Measurements from ENCODE around the gene CEP350. TPM values are rescaled to one million over a fixed set of nuclear protein-coding genes. Genes with fewer than 3 reads are reported as not detected.

Gene CEP350
- total RNA-seq, 4 donors from 2014 or later: 40.0 to 60.3 (median 57.3) TPM

GRCh38 chr1:179929955-179930798 lies 24.4 kb upstream of the CEP350 start:
- Histone ChIP-seq H3K36me3 (no peaks in the 10 kb centered on the region), H3K27me3 (no peaks in the 10 kb centered on the region), H3K4me3 (no peak overlapping the region), H3K9me3 (no peaks in the 10 kb centered on the region), H3K27ac (no peak overlapping the region), H3K4me1 (peaks cover 0 to 6% (median 0%) of the 10 kb centered on the region in 4 donors)
- in situ Hi-C loops (cut with MboI; ENCODE audit: low pct_ligation_motif_present in 1 of 4, low pct_unique_long_range_greater_than_20kb in 1 of 4, low sequenced_read_pairs in 3 of 4): no loop called here
- TF ChIP-seq POLR2A (IDR thresholded peaks at IDR 0.05) (no peak), EP300 (IDR thresholded peaks at IDR 0.05; ENCODE audit: low read depth) (no peak), POLR2AphosphoS5 (IDR thresholded peaks at IDR 0.05) (no peak), CTCF (IDR thresholded peaks at IDR 0.05) (no peak)
- DNase-seq: no peak
- 32% methylated on average over 2 of the region's 2 CpGs for WGBS, 2 donors (ENCODE audit: low coverage in 1 of 2)
- intact Hi-C loops (cut with DNase I; ENCODE audit: low total_unique reads): no loop called here

GRCh38 chr1:179930867-179931266 lies 23.7 kb upstream of the CEP350 start:
- 53 to 70% methylated on average over 3 of the region's 3 CpGs for WGBS, 2 donors (ENCODE audit: low coverage in 1 of 2)
- no peaks in the 10 kb centered on the region for H3K27me3 ChIP-seq
- intact Hi-C loops (cut with DNase I; ENCODE audit: low total_unique reads) (no loop called here), in situ Hi-C loops (cut with MboI; ENCODE audit: low pct_ligation_motif_present in 1 of 4, low pct_unique_long_range_greater_than_20kb in 1 of 4, low sequenced_read_pairs in 3 of 4) (no loop called here)
- H3K36me3 ChIP-seq: no peaks in the 10 kb centered on the region
- no peak overlapping the region for H3K27ac ChIP-seq
- H3K4me3 ChIP-seq: no peak overlapping the region
- no peak for TF ChIP-seq EP300 (IDR thresholded peaks at IDR 0.05; ENCODE audit: low read depth)
- no peak for TF ChIP-seq CTCF (IDR thresholded peaks at IDR 0.05)
- TF ChIP-seq POLR2AphosphoS5 (IDR thresholded peaks at IDR 0.05): no peak
- no peak for TF ChIP-seq POLR2A (IDR thresholded peaks at IDR 0.05)
- peaks cover 0 to 6% (median 0%) of the 10 kb centered on the region in 4 donors for H3K4me1 ChIP-seq
- no peaks in the 10 kb centered on the region for H3K9me3 ChIP-seq
- no peak for DNase-seq

- H3K4me1 ChIP-seq: peaks cover 0 to 6% (median 0%) of the 10 kb centered on the region in 4 donors
- TF ChIP-seq EP300 (IDR thresholded peaks at IDR 0.05; ENCODE audit: low read depth) (no peak), POLR2AphosphoS5 (IDR thresholded peaks at IDR 0.05) (no peak), POLR2A (IDR thresholded peaks at IDR 0.05) (no peak), CTCF (IDR thresholded peaks at IDR 0.05) (no peak)
- in situ Hi-C loops (cut with MboI; ENCODE audit: low pct_ligation_motif_present in 1 of 4, low pct_unique_long_range_greater_than_20kb in 1 of 4, low sequenced_read_pairs in 3 of 4) (no loop called here), intact Hi-C loops (cut with DNase I; ENCODE audit: low total_unique reads) (no loop called here)
- H3K4me3 ChIP-seq: no peak overlapping the region
- no peak for DNase-seq
- H3K27me3 ChIP-seq: no peaks in the 10 kb centered on the region
- H3K36me3 ChIP-seq: no peaks in the 10 kb centered on the region
- no peak overlapping the region for H3K27ac ChIP-seq
- no peaks in the 10 kb centered on the region for H3K9me3 ChIP-seq
- 88 to 100% methylated on average over 2 of the region's 2 CpGs for WGBS, 2 donors (ENCODE audit: low coverage in 1 of 2)
Observed at GRCh38 chr1:179933219-179933618, 21.4 kb upstream of the CEP350 start.

- 64 to 78% methylated on average over 1 of the region's 1 CpG for WGBS, 2 donors (ENCODE audit: low coverage in 1 of 2)
Observed at GRCh38 chr1:179935909-179936496, 18.6 kb upstream of the CEP350 start.

More at GRCh38 chr1:179935909-179936496, 18.6 kb upstream of the CEP350 start:
- Histone ChIP-seq H3K4me1 (no peaks in the 10 kb centered on the region), H3K27ac (no peak overlapping the region), H3K4me3 (no peak overlapping the region), H3K36me3 (no peaks in the 10 kb centered on the region), H3K27me3 (no peaks in the 10 kb centered on the region), H3K9me3 (no peaks in the 10 kb centered on the region)
- no peak for DNase-seq
- in situ Hi-C loops (cut with MboI; ENCODE audit: low pct_ligation_motif_present in 1 of 4, low pct_unique_long_range_greater_than_20kb in 1 of 4, low sequenced_read_pairs in 3 of 4): no loop called here
- intact Hi-C loops (cut with DNase I; ENCODE audit: low total_unique reads): no loop called here
- no peak for TF ChIP-seq CTCF (IDR thresholded peaks at IDR 0.05)
- no peak for TF ChIP-seq POLR2A (IDR thresholded peaks at IDR 0.05)
- TF ChIP-seq POLR2AphosphoS5 (IDR thresholded peaks at IDR 0.05): no peak
- TF ChIP-seq EP300 (IDR thresholded peaks at IDR 0.05; ENCODE audit: low read depth): no peak

All from transverse colon (tissue), 4 donors.